D341Med (cell line): ENCODE results near the gene PCBD1.

ENCODE experiments used
- DNase-seq: peaks from one replicate; pipeline ENCODE4 v3.0.0; 2012; ENCODE audit warnings: low spot score

The PCBD1 gene

GRCh38 chr10:70917635-70918034 is 29.3 kb upstream of the PCBD1 start:
- no peak for DNase-seq

GRCh38 chr10:70917226-70917625 is 28.9 kb upstream of the PCBD1 start:
- DNase-seq = no peak

- no peak for DNase-seq
Observed at GRCh38 chr10:70916241-70916640, 27.9 kb upstream of the PCBD1 start.

- no peak for DNase-seq
Observed at GRCh38 chr10:70915806-70916205, 27.4 kb upstream of the PCBD1 start.

- no peak for DNase-seq
Observed at GRCh38 chr10:70915206-70915605, 26.8 kb upstream of the PCBD1 start.

- DNase-seq = no peak
Observed at GRCh38 chr10:70914316-70914864, 26.0 kb upstream of the PCBD1 start.

DNA sequence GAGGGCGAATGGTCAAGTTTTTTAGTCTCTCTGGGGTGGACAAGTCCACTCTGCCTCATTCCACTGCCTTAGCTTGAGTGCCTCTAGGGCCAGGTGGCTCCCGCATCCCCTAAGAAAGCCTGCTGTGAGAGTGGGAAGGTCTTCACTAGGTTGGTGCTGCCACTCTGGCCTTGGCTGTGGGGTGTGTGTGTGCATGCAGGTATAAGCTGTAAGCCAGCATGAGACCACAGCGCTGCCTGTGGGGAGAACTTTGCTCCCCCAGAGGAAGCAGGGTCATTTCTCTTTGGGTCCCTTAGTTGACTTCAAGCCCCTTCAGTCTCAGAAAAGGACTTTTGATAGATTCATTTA is 25.5 kb upstream of the PCBD1 start:
- no peak for DNase-seq

DNA sequence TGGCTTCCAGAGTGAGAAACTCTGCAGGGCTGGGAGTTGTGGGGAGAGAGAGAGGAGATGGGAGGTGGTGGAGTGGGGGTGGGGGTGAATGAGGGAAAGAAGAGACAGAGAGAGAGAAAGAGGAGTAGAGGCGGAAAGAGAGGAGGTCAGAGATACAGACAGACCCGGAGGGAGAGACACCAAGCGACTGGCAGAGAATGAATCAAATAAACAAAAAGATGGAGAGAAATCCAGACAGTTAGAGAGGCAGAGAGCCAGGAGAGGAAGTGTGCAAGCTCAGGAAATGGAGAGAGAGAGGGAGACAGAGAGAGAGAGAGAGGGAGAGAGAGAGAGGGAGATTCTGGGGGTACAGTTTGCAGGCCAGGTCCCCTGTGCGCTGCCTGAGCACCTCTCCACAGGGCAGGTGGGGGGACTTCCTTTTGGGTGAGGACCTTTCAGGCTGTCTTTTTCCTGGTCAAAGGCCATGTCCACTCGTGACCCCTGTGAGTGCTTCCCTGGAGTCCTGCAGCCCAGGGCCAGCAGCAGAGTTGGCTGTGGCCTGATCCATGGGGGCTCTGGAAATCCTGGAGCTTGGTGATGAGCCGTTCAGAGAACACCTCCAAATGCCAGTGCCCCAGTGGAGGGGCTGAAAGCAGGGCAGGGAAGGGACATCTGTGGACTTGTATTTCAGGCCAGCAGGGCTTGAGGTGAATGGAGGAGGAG is 25.0 kb upstream of the PCBD1 start:
- no peak for DNase-seq

DNA sequence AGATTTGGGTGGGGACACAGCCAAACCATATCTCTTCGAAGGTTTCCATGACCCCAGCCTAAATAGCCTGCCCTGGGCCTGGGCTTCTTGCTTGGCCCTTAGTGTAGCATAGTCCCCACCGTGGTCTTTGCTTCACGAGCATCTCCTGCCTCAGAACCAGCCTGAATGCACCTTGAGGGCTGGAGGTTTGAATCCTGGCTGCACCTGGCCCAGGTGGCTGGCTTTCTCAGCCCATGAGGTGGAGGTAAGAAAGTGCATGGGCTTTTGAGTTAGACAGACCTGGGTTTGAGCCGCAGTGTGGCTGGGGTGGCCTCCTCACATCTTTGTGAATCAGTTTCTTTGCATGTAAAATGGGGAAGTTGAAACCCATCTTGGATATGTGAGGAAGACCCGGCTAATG is 24.2 kb upstream of the PCBD1 start:
- DNase-seq = no peak

DNA sequence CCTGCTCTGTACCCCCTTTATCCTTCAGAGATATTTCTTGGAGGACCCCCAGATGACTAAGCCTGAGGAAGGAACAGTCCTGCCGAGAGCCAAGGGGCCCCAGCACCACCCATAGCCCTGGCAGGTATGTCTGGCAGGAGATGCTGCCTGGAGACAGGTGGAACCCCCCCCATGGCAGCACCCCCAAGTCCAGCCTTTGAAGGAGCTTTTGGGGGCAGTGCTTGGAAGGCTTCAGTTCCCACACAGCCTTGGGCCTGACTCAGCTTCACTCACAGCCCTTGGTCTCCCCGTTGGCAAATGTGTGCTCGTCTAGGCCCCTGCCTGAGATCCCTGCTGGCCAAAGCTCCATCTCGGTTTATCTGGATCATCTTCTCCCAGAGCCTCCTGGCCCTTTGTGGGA is 23.0 kb upstream of the PCBD1 start:
- DNase-seq = no peak

DNA sequence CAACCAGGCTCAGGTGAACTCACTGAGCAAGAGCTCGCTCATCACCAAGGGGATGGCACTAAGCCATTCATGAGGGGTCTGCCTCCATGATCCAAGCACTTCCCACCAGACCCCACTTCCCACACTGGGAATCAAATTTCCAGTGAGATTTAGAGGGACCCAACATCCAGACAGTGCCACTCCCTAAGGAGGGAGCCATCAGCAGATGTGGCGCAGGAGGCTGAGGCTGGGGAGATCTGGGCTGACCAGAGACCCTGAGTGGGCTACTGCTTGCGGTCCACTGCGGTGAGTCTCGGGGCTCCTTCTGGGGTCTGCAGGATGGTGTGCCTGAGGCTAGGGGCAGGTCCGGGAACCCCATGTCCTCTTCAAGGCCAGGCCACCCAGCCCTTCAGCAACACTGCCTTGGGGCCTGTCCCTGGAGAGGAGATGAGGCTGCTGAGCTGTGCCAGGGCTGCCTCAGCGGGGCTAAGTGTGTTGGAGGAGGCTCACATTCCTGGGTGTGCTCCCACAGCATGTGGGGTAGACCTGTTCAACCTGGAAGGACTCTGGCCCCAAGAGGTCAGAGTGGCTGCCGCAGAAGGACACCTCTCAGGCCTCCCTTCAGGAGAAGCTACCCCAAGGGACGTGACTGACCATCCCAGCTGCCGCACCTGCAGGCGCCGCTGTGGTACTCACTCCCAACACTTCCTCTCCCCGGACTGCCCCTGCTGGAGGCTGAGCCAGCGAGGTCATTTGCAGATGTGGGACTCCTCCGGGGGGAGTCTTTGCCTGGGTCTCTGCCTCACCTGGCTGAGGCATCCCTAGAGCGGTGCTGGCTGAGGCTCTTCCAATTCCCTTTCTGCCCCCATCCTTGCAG is 22.3 kb upstream of the PCBD1 start:
- no peak for DNase-seq

DNA sequence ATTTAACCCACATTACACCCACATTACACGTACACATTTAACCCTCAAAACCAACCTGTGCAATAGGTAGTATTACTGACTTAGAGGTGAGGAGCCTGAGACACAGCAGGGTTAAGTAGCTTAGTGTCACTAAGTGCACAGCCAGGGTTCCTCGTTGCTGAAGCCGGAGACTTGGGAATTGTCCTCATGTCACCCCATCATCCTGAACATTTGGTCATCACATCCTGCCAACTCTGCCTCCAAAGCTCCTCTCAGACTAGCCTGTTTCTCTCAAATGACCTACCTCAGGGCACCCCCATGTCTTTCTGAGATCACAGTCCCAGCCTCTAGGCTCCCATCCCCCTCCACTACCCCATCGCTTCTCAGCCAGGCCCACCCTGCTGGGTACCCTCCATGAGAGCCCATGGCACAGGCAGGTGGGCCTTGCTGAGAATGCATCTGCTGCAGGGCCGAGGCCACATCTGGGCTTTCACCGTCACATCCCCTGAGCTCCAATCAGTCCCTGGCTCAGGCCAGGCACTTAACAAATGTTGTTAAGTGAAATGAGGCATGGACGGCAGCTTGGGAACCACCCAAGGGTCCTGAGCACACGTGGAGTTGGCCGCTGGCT is 21.1 kb upstream of the PCBD1 start:
- no peak for DNase-seq

DNA sequence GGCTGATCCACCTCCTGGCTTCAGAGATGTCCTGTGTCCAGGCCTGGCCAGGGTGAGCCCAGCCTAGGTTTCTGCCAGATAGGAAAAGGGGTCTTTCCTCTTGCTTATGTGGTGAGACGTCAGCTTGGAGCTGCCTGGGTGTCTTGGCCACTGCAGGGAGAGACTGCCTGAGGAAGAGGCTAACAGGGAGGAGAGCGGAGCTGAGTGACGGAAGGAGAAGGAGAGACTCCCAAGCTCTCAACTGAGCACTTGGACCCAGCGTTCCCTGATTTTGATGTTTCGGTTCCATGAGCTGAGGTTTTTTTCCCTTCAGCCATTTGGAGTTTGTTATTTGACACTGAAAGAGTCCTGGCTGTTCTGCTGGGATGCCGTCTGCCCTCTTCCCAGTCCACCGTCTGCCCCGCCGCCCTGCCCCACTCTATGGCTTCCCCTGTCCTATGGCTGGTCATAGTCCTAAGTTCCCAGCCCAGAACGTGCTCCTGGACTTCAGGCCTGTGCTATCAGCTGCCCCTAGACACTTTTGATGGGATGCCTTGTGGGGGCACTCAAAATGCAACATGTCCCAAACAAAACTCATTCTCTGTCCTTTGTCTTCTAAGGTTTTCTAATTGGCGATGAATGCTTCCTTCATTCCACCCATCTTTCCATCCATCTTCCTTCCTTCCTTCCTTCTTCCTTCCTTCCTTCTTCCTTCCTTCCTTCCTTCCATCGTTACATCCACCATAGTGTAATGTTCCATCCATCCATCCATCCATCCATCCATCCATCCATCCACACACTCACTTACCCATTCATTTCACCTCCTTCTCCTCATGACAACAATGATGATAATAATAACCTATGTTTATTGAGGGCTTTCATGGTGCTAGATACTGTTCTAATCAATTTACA is 20.3 kb upstream of the PCBD1 start:
- peak; percentile 3 for DNase-seq

DNA sequence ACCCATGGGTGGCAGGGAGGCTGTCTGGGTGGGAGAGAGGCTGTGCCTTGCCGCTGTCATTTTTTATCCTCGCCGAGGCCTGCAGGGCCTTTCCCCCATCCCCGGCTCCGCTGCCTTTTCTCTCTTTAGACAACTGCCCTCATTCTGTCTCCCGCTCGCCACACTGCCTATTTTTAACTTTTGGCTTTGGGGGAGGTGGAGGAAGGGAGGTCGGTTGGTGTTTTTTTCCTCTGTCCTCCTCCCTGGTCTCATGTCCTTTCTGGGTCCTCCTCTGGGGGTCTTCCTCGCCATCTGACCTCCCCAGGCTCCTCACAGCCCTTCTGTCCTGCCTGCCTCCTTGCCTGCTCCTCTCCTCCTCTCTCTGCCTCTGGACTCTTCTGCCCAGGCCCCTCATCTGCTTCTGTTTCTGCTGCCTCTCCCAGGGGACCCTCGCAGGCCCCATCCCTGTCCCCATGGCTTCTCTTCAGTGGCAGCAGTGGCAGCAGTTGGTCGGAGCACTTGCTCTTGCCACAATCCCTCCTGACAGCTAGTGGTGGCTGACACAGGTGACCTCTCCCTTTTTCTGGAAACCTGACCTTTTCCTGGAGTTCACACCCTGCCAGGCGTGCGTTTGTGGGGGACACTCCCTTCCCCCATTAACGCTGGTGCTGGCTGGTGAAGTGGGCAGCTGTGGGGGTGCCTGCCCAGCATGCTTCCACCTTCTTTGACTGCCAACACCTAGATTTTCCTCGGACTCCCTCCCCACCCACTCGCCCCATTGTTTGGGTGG is 19.5 kb upstream of the PCBD1 start:
- peak; percentile 14 for DNase-seq

- peak; percentile 3 for DNase-seq
Observed at GRCh38 chr10:70906953-70907636, 18.7 kb upstream of the PCBD1 start.

DNA sequence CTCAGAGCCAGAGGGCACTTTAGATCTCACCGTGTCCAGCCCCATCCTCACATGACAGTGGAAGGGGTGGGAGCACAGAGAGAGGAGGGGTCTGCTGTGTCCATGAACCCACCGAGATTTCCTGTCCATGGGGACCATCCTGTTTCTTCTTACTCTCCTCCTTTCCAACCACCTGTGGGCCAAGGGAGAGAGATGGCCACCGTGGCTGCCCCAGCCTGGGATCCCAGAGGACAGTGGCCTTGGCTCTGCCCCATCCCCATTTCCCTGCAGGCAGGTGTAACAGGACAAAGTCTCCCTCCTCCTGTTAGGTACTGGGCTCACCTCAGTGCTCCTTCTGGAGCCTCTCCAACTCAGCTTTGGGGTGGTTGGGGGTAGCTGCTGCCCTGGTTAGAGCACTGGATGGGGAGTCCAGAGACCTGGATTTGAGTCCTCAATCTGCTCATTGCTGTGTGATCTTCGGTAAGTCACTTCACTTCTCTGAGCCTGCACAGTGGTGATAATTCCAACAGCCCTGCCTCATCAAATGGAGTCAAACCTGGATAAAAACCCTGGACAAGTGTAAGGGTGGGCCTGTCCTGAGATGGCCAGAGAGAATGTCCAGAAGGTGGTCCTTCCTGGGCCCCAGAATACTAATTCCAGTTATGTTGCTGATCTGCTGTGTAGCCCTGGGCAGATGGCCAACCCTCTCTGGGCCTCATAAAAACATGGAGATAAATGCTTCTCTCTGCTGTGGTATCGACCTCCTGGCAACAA is 17.8 kb upstream of the PCBD1 start:
- DNase-seq = no peak

GRCh38 chr10:70905071-70906021 is 17.0 kb upstream of the PCBD1 start:
- no peak for DNase-seq

GRCh38 chr10:70903262-70903921 is 15.0 kb upstream of the PCBD1 start:
- DNase-seq = peak; percentile 69
